Psoas muscle (tissue), 8 donors: ENCODE results near the gene USP46. TPM values are rescaled to one million over a fixed set of nuclear protein-coding genes. Genes with fewer than 3 reads are reported as not detected.

Source experiments
- ATAC-seq, 4 donors: fragments of 200-7000 bp; cut with Tn5 transposase; one replicate each; pipeline ENCODE4 v1.9.1; 2020; ENCODE audit warnings: moderate library complexity in 3 of 4, mild to moderate bottlenecking in 2 of 4
- DNase-seq, 2 donors: peaks; one replicate each; pipeline ENCODE4 v3.0.0-alpha.2; 2020
- H3K27ac ChIP-seq: fragments of 200-600 bp; one replicate; pipeline ENCODE4 v1.8.0; 2022
- H3K27me3 ChIP-seq, 3 donors: fragments of 200-600 bp in 1 of 3; one replicate each; pipeline versions ENCODE4 v1.6.1 to v1.8.0; 2013 to 2022; ENCODE audit warnings: low read length in 2 of 3, mild to moderate bottlenecking in 2 of 3, moderate library complexity in 1 of 3; ENCODE audit not compliant: insufficient read depth in 3 of 3
- H3K36me3 ChIP-seq, 2 donors: fragments of 200-600 bp in 1 of 2; one replicate each; pipeline versions ENCODE4 v1.6.1 to v1.8.0; 2013 to 2022; ENCODE audit warnings: low read depth in 1 of 2, mild to moderate bottlenecking in 1 of 2, moderate library complexity in 1 of 2; ENCODE audit not compliant: insufficient read depth in 1 of 2
- H3K4me1 ChIP-seq: fragments of 200-600 bp; one replicate; pipeline ENCODE4 v1.8.0; 2022
- H3K4me3 ChIP-seq: fragments of 200-600 bp; one replicate; pipeline ENCODE4 v1.8.0; 2022; ENCODE audit warnings: mild to moderate bottlenecking
- H3K9me3 ChIP-seq: fragments of 200-600 bp; one replicate; pipeline ENCODE4 v1.8.0; 2022
- CTCF ChIP-seq: fragments of 200-600 bp; IDR thresholded peaks from one replicate; pipeline ENCODE4 v1.8.0; 2022; ENCODE audit warnings: antibody characterized with exemption
- WGBS, 3 donors: extraction: QIAGEN DNeasy Blood & Tissue Kit; methylation state at CpG; one replicate each; pipeline versions ENCODE4 v1.1.6 to v1.1.7; 2013; 5-methylcytosine and 5-hydroxymethylcytosine counted together
- intact Hi-C, 2 donors: fragments of 100-400 bp; cut with DNase I; formaldehyde crosslinking; loops; one replicate each; pipeline versions ENCODE4 v1.11.0 to v1.14.2; 2022
- polyA plus RNA-seq, 3 donors: library from polyadenylated mRNA; stranded (reverse); fragments of 200-250 nt; gene quantifications; one replicate each; pipeline ENCODE4 v1.2.3, GENCODE V29; 2013
- total RNA-seq, 4 donors: library from RNA; stranded (reverse); fragmentation: NEBNext Ultra II Directional in 2 of 4; extraction: Animal tissue kit (Norgen Biotek cat#: 25700) in 2 of 4; gene quantifications; one replicate each; pipeline versions ENCODE4 v1.2.1 to v1.2.4, GENCODE V29; 2021 to 2023
- donor health status: healthy with polysubstance abuse.
- donor health status: DM: no; HTN: no; CAD: no; lungs with moderate emphysema.
- donor health status: Bipolar disorder and iron deficiency.
- donor health status: healthy.
- donor health status: DM: yes; HTN: yes; CAD: no.
- donor health status: DM: no; HTN: no; CAD: no.
- donor health status: DM: no; HTN: no; CAD: no.
- donor health status: DM: yes; HTN: yes; CAD: no.

The USP46 gene
- total and polyA plus RNA-seq, 7 donors = 3.0 to 28.2 (median 13.0) TPM

GRCh38 chr4:52670121-52670520, 11.0 kb upstream of the USP46 start:
- Histone ChIP-seq H3K27me3 (no peaks in the 10 kb centered on the region), H3K27ac (no peak overlapping the region), H3K4me3 (no peak overlapping the region), H3K36me3 (no peaks in the 10 kb centered on the region), H3K9me3 (no peaks in the 10 kb centered on the region), H3K4me1 (no peaks in the 10 kb centered on the region)
- no peak for DNase-seq
- intact Hi-C loops = no loop called here
- no peak for ATAC-seq
- WGBS, 3 donors = 98% methylated on average over 2 of the region's 2 CpGs
- no peak for TF ChIP-seq CTCF

GRCh38 chr4:52665592-52665991, 6.5 kb upstream of the USP46 start:
- intact Hi-C loops = loop anchor here (5.0 to 10.0 kb wide), 3 partner anchors 118 to 431 kb away; no protein-coding TSS in a partner anchor
- DNase-seq (no peak), ATAC-seq (peak; percentile 48 to 83 (median 70))
- peaks cover 0 to 2% (median 0%) of the 10 kb centered on the region in 3 donors for H3K27me3 ChIP-seq
- no peaks in the 10 kb centered on the region for H3K4me1 ChIP-seq
- no peak overlapping the region for H3K27ac ChIP-seq
- H3K36me3 ChIP-seq = peaks cover 0 to 6% of the 10 kb centered on the region in 2 donors
- H3K4me3 ChIP-seq = no peak overlapping the region
- peak; percentile 41 for TF ChIP-seq CTCF
- WGBS, 3 donors = 31 to 55% (median 46%) methylated on average over 2 of the region's 2 CpGs
- no peaks in the 10 kb centered on the region for H3K9me3 ChIP-seq

- no peak overlapping the region for H3K27ac ChIP-seq
- peaks cover 0 to 6% of the 10 kb centered on the region in 2 donors for H3K36me3 ChIP-seq
- H3K4me1 ChIP-seq = peaks cover 4% of the 10 kb centered on the region
- TF ChIP-seq CTCF = no peak
- H3K27me3 ChIP-seq = peaks cover 0 to 2% (median 0%) of the 10 kb centered on the region in 3 donors
- intact Hi-C loops = loop anchor here (5.0 to 10.0 kb wide), 4 partner anchors 48 to 430 kb away; no protein-coding TSS in a partner anchor
- no peak overlapping the region for H3K4me3 ChIP-seq
- ATAC-seq (no peak), DNase-seq (no peak)
- no peaks in the 10 kb centered on the region for H3K9me3 ChIP-seq
These were observed 5.4 kb upstream of the USP46 start for GRCh38 chr4:52664479-52664878.

- TF ChIP-seq CTCF = no peak
- Histone ChIP-seq H3K4me3 (no peak overlapping the region), H3K9me3 (no peaks in the 10 kb centered on the region), H3K4me1 (peaks cover 15% of the 10 kb centered on the region), H3K27ac (no peak overlapping the region), H3K27me3 (peaks cover 0 to 2% (median 0%) of the 10 kb centered on the region in 3 donors), H3K36me3 (peaks cover 0 to 6% of the 10 kb centered on the region in 2 donors)
- DNase-seq = no peak
- intact Hi-C loops = loop anchor here (2.0 to 10.0 kb wide), 5 partner anchors 19 to 427 kb away; no protein-coding TSS in a partner anchor
- ATAC-seq = no peak
- 66 to 75% (median 67%) methylated on average over 4 of the region's 4 CpGs for WGBS, 3 donors
These were observed 3.0 kb upstream of the USP46 start for GRCh38 chr4:52661966-52662690.
